Gastroesophageal sphincter (tissue), 3 donors: ENCODE data around the gene PLPP3.

Experiments used
- CTCF ChIP-seq, 4 experiments: fragments of 200-600 bp in 2 of 4; fragments of 450-650 bp in 2 of 4; sonication (generic) in 1 of 4; IDR thresholded peaks; one replicate each; pipeline ENCODE4 v1.5.1; 2017 to 2019; ENCODE audit warnings: antibody characterized with exemption in 4 of 4, mild to moderate bottlenecking in 2 of 4, moderate library complexity in 2 of 4
- EP300 ChIP-seq: sonication (generic); formaldehyde crosslinking; IDR thresholded peaks from one replicate; pipeline ENCODE4 v1.6.1; 2017; ENCODE audit warnings: antibody characterized with exemption, mild to moderate bottlenecking
- POLR2AphosphoS5 ChIP-seq: sonication (generic); formaldehyde crosslinking; IDR thresholded peaks from one replicate; pipeline ENCODE4 v1.6.1; 2017; ENCODE audit warnings: antibody characterized with exemption

- TF ChIP-seq EP300 (no peak), CTCF (IDR thresholded peaks at IDR 0.05) (no peak), POLR2AphosphoS5 (no peak)
These were observed 112.8 kb downstream of the PLPP3 start for GRCh38 chr1:56466538-56466937.
